WTC11 (cell line): ENCODE data around the gene ITPR3. TPM values are rescaled to one million over a fixed set of nuclear protein-coding genes. Genes with fewer than 3 reads are reported as not detected.

Source experiments
- ATAC-seq: fragments of 200-7000 bp; cut with Tn5 transposase; 2 replicates; pipeline ENCODE4 v1.10.0; 2021; ENCODE audit warnings: mild to moderate bottlenecking, moderate library complexity
- CTCF ChIA-PET: fragments of 300-600 bp; sonication (Branson Sonifier 250); formaldehyde crosslinking; loops from one replicate; lab custom pipeline; 2021; ENCODE audit warnings: antibody characterized with exemption; lab: Charles Lee
- POLR2A ChIA-PET: fragments of 350-600 bp; sonication (Branson Sonifier 250); formaldehyde crosslinking; loops from one replicate; lab custom pipeline; 2021; ENCODE audit warnings: antibody characterized with exemption; lab: Charles Lee
- DNase-seq: peaks from one replicate; pipeline ENCODE4 v3.0.0; 2021; ENCODE audit warnings: low spot score
- H3K27ac Mint-ChIP-seq: 2 replicates; pipeline ENCODE4 v1.8.0; 2021; ENCODE audit warnings: mixed read lengths
- H3K27me3 Mint-ChIP-seq: 2 replicates; pipeline ENCODE4 v1.8.0; 2021; ENCODE audit warnings: low read depth, mild to moderate bottlenecking, moderate library complexity, mixed read lengths
- H3K36me3 Mint-ChIP-seq: 2 replicates; pipeline ENCODE4 v1.8.0; 2021; ENCODE audit warnings: mixed read lengths
- H3K4me1 Mint-ChIP-seq: 2 replicates; pipeline ENCODE4 v1.8.0; 2022; ENCODE audit warnings: mixed read lengths
- H3K4me3 Mint-ChIP-seq: 2 replicates; pipeline ENCODE4 v1.8.0; 2021; ENCODE audit warnings: mild to moderate bottlenecking, moderate library complexity, mixed read lengths
- H3K9me3 Mint-ChIP-seq: 2 replicates; pipeline ENCODE4 v1.8.0; 2021; ENCODE audit warnings: mixed read lengths
- FOXP1 ChIP-seq: sonication (generic); formaldehyde crosslinking; IDR thresholded peaks from 2 replicates; pipeline ENCODE4 v1.8.0; 2022; ENCODE audit warnings: missing genetic modification reagents, mild to moderate bottlenecking, moderate library complexity, borderline replicate concordance
- GABPB1 ChIP-seq: sonication (generic); formaldehyde crosslinking; IDR thresholded peaks from 2 replicates; pipeline ENCODE4 v1.8.1; 2023; ENCODE audit warnings: mild to moderate bottlenecking, missing genetic modification reagents
- IRF2 ChIP-seq: sonication (generic); formaldehyde crosslinking; IDR thresholded peaks from 2 replicates; pipeline ENCODE4 v1.8.0; 2022; ENCODE audit warnings: low read depth, missing genetic modification reagents, borderline replicate concordance
- NR3C1 ChIP-seq: sonication (generic); formaldehyde crosslinking; conservative IDR thresholded peaks from 2 replicates; pipeline ENCODE4 v1.8.1; 2023; ENCODE audit warnings: low read depth, mild to moderate bottlenecking, missing genetic modification reagents
- SP1 ChIP-seq: sonication (generic); formaldehyde crosslinking; conservative IDR thresholded peaks from 2 replicates; pipeline ENCODE4 v1.8.1; 2022; ENCODE audit warnings: missing genetic modification reagents
- ZNF219 ChIP-seq: sonication (generic); formaldehyde crosslinking; IDR thresholded peaks from 2 replicates; pipeline ENCODE4 v1.8.0; 2023; ENCODE audit warnings: missing genetic modification reagents, mild to moderate bottlenecking, borderline replicate concordance
- ZNF232 ChIP-seq: sonication (generic); formaldehyde crosslinking; IDR thresholded peaks from 2 replicates; pipeline ENCODE4 v1.8.0; 2022; ENCODE audit warnings: mild to moderate bottlenecking, missing genetic modification reagents
- ZNF671 ChIP-seq: fragments of 250-450 bp; sonication (Bioruptor Pico); IDR thresholded peaks from 2 replicates; pipeline ENCODE4 v1.8.0; 2021; ENCODE audit warnings: mild to moderate bottlenecking
- total RNA-seq: library from RNA; stranded (reverse); gene quantifications from 3 replicates; pipeline ENCODE4 v1.2.3, GENCODE V29; 2021
- TF ChIP-seq, protein P1 (sequence below): sonication (generic); formaldehyde crosslinking; IDR thresholded peaks from 2 replicates; pipeline ENCODE4 v1.8.0; 2022; ENCODE audit warnings: missing genetic modification reagents
- TF ChIP-seq, protein P2 (sequence below): sonication (generic); formaldehyde crosslinking; IDR thresholded peaks from 2 replicates; pipeline ENCODE4 v1.8.0; 2022; ENCODE audit warnings: mild to moderate bottlenecking, missing genetic modification reagents
- TF ChIP-seq, protein P3 (sequence below): sonication (generic); formaldehyde crosslinking; IDR thresholded peaks from 2 replicates; pipeline ENCODE4 v1.8.0; 2023; ENCODE audit warnings: mild to moderate bottlenecking, missing genetic modification reagents
- TF ChIP-seq, protein P4 (sequence below): fragments of 250-450 bp; sonication (Bioruptor Pico); IDR thresholded peaks from 2 replicates; pipeline ENCODE4 v1.8.0; 2021; ENCODE audit warnings: mild to moderate bottlenecking

Gene ITPR3
- total RNA-seq, 1 experiment from 2014 or later: 47.3 TPM

DNA sequence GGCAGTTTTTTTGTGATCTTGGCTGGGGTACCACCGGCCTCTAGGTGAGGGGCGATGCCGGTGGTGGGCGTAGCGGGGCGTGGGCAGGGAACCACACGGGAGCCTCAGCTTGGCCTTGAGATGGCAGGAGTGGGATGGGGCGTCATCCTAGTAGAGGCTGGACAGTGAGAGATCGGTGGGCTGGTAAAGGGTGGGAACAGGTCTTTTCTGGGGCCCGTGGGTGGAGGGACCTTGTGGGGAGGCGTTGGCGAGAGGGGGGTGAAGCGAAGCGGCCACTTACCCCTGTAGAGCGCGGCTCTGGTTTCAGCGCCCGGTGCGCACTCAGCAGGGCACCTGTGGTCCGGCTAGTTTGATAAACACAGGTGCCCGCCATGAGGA lies 12.0 kb downstream of the ITPR3 start:
- Mint-ChIP-seq H3K4me3 (peak overlapping the region; percentile 76), H3K9me3 (no peaks in the 10 kb centered on the region), H3K27ac (peak overlapping the region; percentile 47), H3K27me3 (peaks cover 9% of the 10 kb centered on the region; the same call in 1 of the 2 replicates), H3K4me1 (peaks cover 59% of the 10 kb centered on the region), H3K36me3 (no peaks in the 10 kb centered on the region)
- DNase-seq: no peak
- ChIA-PET POLR2A (no interaction called here), CTCF (interaction anchor here (0.7 to 4.0 kb wide), 17 partner anchors 12 to 92 kb away, joined by 3 to 71 read pairs (median 9); partner anchors contain the start of genes BAK1, ITPR3 and UQCC2)
- no peak for ATAC-seq
- no peak for TF ChIP-seq GABPB1 (CRISPR knock-in tag)
- TF ChIP-seq ZNF671 (CRISPR knock-in tag): no peak
- TF ChIP-seq, protein P1, sequence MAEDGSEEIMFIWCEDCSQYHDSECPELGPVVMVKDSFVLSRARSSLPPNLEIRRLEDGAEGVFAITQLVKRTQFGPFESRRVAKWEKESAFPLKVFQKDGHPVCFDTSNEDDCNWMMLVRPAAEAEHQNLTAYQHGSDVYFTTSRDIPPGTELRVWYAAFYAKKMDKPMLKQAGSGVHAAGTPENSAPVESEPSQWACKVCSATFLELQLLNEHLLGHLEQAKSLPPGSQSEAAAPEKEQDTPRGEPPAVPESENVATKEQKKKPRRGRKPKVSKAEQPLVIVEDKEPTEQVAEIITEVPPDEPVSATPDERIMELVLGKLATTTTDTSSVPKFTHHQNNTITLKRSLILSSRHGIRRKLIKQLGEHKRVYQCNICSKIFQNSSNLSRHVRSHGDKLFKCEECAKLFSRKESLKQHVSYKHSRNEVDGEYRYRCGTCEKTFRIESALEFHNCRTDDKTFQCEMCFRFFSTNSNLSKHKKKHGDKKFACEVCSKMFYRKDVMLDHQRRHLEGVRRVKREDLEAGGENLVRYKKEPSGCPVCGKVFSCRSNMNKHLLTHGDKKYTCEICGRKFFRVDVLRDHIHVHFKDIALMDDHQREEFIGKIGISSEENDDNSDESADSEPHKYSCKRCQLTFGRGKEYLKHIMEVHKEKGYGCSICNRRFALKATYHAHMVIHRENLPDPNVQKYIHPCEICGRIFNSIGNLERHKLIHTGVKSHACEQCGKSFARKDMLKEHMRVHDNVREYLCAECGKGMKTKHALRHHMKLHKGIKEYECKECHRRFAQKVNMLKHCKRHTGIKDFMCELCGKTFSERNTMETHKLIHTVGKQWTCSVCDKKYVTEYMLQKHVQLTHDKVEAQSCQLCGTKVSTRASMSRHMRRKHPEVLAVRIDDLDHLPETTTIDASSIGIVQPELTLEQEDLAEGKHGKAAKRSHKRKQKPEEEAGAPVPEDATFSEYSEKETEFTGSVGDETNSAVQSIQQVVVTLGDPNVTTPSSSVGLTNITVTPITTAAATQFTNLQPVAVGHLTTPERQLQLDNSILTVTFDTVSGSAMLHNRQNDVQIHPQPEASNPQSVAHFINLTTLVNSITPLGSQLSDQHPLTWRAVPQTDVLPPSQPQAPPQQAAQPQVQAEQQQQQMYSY (CRISPR knock-in tag): no peak
- TF ChIP-seq ZNF219: no peak
- no peak for TF ChIP-seq NR3C1 (CRISPR knock-in tag)
- 0 out of 2 replicates have a peak, but pooled peaks have one; percentile 27 for TF ChIP-seq ZNF232 (CRISPR knock-in tag)

DNA sequence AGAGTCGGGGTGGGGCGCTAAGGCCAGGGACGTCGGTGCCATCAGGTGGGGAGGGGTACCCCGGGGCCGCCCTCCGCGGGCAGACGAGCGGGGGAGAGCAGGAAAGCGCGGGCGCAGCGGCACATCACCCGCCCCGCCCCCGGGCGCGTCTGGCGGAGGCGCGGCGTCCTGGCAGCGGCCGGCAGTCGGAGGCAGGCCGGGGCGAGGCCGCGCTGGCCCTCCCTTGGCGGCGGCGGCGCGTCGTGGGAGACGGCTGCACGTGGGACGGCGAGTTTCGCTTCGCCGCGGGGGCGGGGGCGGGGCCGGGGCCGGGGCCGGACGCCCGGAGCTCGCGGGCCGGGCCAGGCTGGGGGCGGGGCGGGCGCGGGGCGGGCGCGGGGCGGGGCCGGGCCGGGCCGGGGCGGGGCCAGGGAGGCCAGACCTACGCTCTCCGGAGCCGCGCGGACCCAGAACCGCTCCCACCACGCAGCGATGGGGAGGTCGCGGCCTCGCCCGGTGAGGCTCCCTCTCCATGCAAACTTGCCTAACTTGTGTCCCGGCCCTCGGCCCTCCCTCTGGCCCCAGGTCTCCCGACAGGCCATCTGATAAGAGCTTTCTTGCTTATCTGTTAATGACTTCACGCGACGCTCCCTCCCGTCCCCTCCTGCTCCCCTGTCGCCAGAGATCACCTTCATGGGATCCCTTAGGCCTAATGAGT lies 12.5 kb downstream of the ITPR3 start:
- peak; percentile 69 for ATAC-seq
- Mint-ChIP-seq H3K27me3 (peaks cover 9% of the 10 kb centered on the region; the same call in 1 of the 2 replicates), H3K4me3 (peak overlapping the region; percentile 83), H3K4me1 (peaks cover 59% of the 10 kb centered on the region), H3K36me3 (no peaks in the 10 kb centered on the region), H3K27ac (peak overlapping the region; percentile 47), H3K9me3 (no peaks in the 10 kb centered on the region)
- TF ChIP-seq FOXP1 (CRISPR knock-in tag) (0 out of 2 replicates have a peak, but pooled peaks have one; percentile 36), SP1 (CRISPR knock-in tag) (peak; percentile 41; the same call in 1 of the 2 replicates)
- TF ChIP-seq, protein P2, sequence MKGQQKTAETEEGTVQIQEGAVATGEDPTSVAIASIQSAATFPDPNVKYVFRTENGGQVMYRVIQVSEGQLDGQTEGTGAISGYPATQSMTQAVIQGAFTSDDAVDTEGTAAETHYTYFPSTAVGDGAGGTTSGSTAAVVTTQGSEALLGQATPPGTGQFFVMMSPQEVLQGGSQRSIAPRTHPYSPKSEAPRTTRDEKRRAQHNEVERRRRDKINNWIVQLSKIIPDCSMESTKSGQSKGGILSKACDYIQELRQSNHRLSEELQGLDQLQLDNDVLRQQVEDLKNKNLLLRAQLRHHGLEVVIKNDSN: no peak
- POLR2A ChIA-PET: interaction anchor here (1.0 kb wide), 1 partner anchor 12 kb away, joined by 4 read pairs; the partner anchor contains the start of gene ITPR3
- peak; percentile 58 for DNase-seq
- CTCF ChIA-PET: interaction anchor here (0.7 to 4.0 kb wide), 21 partner anchors 12 to 92 kb away, joined by 3 to 71 read pairs (median 7); partner anchors contain the start of genes BAK1, ITPR3 and UQCC2

DNA sequence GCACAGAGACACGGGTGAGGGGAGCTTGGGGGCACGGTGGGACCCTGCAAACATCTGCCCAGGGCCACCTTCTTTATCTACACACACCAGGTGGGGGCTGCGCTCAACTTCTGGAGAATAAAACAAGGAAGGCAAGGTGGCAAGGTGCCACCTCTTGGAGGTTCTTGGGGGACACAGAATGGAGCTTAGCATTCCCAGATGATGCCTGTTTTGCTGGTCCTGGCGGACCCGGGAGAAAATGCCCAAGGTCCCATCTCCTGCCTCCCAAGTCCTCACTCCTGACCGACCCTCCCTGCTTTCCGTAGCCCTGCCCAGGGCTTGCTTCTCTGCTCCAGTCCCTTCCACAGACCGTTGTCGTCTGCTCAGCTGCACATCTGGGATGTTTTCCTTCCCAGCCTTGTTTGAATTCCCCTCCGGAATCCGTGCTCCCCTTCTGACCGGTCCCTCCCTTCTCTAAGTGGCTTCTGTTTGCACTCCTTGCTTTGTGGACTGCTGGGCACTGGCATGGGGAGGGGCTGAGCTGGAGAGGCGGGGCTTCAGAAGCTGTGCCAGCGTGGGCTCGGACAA lies 13.1 kb downstream of the ITPR3 start:
- POLR2A ChIA-PET: interaction anchor here (1.0 kb wide), 1 partner anchor 13 kb away, joined by 4 read pairs; the partner anchor contains the start of gene ITPR3
- Mint-ChIP-seq H3K27ac (peak overlapping the region; percentile 69; the same call in 1 of the 2 replicates), H3K4me3 (peak overlapping the region; percentile 83), H3K9me3 (no peaks in the 10 kb centered on the region), H3K4me1 (peaks cover 59% of the 10 kb centered on the region), H3K27me3 (peaks cover 9% of the 10 kb centered on the region; the same call in 1 of the 2 replicates), H3K36me3 (no peaks in the 10 kb centered on the region)
- CTCF ChIA-PET: interaction anchor here (1.1 to 4.0 kb wide), 9 partner anchors 13 to 66 kb away, joined by 3 to 71 read pairs (median 5); partner anchors contain the start of genes BAK1 and ITPR3
- ATAC-seq: no peak
- TF ChIP-seq, protein P1 (CRISPR knock-in tag): peak; percentile 83
- TF ChIP-seq, protein P3, sequence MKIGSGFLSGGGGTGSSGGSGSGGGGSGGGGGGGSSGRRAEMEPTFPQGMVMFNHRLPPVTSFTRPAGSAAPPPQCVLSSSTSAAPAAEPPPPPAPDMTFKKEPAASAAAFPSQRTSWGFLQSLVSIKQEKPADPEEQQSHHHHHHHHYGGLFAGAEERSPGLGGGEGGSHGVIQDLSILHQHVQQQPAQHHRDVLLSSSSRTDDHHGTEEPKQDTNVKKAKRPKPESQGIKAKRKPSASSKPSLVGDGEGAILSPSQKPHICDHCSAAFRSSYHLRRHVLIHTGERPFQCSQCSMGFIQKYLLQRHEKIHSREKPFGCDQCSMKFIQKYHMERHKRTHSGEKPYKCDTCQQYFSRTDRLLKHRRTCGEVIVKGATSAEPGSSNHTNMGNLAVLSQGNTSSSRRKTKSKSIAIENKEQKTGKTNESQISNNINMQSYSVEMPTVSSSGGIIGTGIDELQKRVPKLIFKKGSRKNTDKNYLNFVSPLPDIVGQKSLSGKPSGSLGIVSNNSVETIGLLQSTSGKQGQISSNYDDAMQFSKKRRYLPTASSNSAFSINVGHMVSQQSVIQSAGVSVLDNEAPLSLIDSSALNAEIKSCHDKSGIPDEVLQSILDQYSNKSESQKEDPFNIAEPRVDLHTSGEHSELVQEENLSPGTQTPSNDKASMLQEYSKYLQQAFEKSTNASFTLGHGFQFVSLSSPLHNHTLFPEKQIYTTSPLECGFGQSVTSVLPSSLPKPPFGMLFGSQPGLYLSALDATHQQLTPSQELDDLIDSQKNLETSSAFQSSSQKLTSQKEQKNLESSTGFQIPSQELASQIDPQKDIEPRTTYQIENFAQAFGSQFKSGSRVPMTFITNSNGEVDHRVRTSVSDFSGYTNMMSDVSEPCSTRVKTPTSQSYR: no peak
- TF ChIP-seq IRF2: no peak
- TF ChIP-seq, protein P4, sequence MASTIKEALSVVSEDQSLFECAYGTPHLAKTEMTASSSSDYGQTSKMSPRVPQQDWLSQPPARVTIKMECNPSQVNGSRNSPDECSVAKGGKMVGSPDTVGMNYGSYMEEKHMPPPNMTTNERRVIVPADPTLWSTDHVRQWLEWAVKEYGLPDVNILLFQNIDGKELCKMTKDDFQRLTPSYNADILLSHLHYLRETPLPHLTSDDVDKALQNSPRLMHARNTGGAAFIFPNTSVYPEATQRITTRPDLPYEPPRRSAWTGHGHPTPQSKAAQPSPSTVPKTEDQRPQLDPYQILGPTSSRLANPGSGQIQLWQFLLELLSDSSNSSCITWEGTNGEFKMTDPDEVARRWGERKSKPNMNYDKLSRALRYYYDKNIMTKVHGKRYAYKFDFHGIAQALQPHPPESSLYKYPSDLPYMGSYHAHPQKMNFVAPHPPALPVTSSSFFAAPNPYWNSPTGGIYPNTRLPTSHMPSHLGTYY (CRISPR knock-in tag): no peak
- DNase-seq: peak; percentile 32
